H1 (cell line): ENCODE results near the gene STXBP5L. TPM values are rescaled to one million over a fixed set of nuclear protein-coding genes. Genes with fewer than 3 reads are reported as not detected.

Experiments
- CTCF ChIA-PET: fragments of 300-600 bp; sonication (Branson Sonifier 250); formaldehyde crosslinking; loops from one replicate; lab custom pipeline; 2021; ENCODE audit not compliant: partially characterized antibody; lab: Charles Lee
- POLR2A ChIA-PET: fragments of 300-600 bp; sonication (Branson Sonifier 250); formaldehyde crosslinking; loops from one replicate; lab custom pipeline; 2021; ENCODE audit warnings: inconsistent platforms; ENCODE audit not compliant: partially characterized antibody; lab: Charles Lee
- DNase-seq, 2 experiments: peaks; one replicate each; pipeline versions ENCODE4 v3.0.0 to v3.0.0-alpha.2; 2010 to 2022; ENCODE audit warnings: low spot score in 2 of 2, low read depth in 1 of 2, mixed read lengths in 1 of 2
- FAIRE-seq: peaks from 2 replicates; lab custom pipeline; 2011; peaks lifted over from hg19 to GRCh38; lab: Jason Lieb, UNC
- H2AFZ ChIP-seq: 2 replicates; pipeline ENCODE4 v1.8.1; 2012; ENCODE audit warnings: low read length, inconsistent platforms
- H2AK5ac ChIP-seq: 2 replicates; pipeline ENCODE4 v1.6.1; 2013; ENCODE audit warnings: low read depth, low read length
- H2BK120ac ChIP-seq: replicated peaks from 2 replicates; pipeline ENCODE3; 2013; ENCODE audit warnings: low read depth, low read length, inconsistent platforms
- H2BK12ac ChIP-seq: 2 replicates; pipeline ENCODE4 v1.6.1; 2013; ENCODE audit warnings: low read depth, low read length
- H2BK15ac ChIP-seq: 2 replicates; pipeline ENCODE4 v1.6.1; 2013; ENCODE audit warnings: low read length
- H2BK20ac ChIP-seq: 2 replicates; pipeline ENCODE4 v1.6.1; 2013; ENCODE audit warnings: low read length
- H2BK5ac ChIP-seq: 2 replicates; pipeline ENCODE4 v1.6.1; 2013; ENCODE audit warnings: low read depth, low read length
- H3K14ac ChIP-seq: 2 replicates; pipeline ENCODE4 v1.6.1; 2013; ENCODE audit warnings: inconsistent platforms; ENCODE audit not compliant: insufficient read length
- H3K18ac ChIP-seq: 2 replicates; pipeline ENCODE4 v1.6.1; 2013; ENCODE audit warnings: low read length; ENCODE audit errors: extremely low read depth
- H3K23ac ChIP-seq: 2 replicates; pipeline ENCODE4 v1.6.1; 2013; ENCODE audit warnings: inconsistent platforms; ENCODE audit not compliant: insufficient read length
- H3K23me2 ChIP-seq: 2 replicates; pipeline ENCODE4 v1.6.1; 2013; ENCODE audit warnings: low read depth, low read length
- H3K27ac ChIP-seq: 2 replicates; pipeline ENCODE4 v1.6.1; 2011; ENCODE audit warnings: low read depth, low read length, inconsistent platforms
- H3K27me3 ChIP-seq, 4 experiments: replicated peaks in 1 of 4; 1 replicate in 1 of 4; 2 replicates in 3 of 4; pipeline versions ENCODE4 v1.6.1 to v1.8.1; 2011 to 2013; ENCODE audit warnings: low read length in 3 of 4, mild to moderate bottlenecking in 3 of 4, inconsistent platforms in 2 of 4, mixed read lengths in 2 of 4, moderate library complexity in 1 of 4; ENCODE audit not compliant: control insufficient read depth in 3 of 4, insufficient read depth in 3 of 4; ENCODE audit errors: extremely low read depth in 1 of 4
- H3K36me3 ChIP-seq, 4 experiments: 2 replicates each; pipeline versions ENCODE4 v1.6.1 to v1.8.1; 2011 to 2013; ENCODE audit warnings: mild to moderate bottlenecking in 4 of 4, low read length in 3 of 4, moderate library complexity in 2 of 4, control low read depth in 1 of 4, inconsistent platforms in 1 of 4; ENCODE audit not compliant: insufficient read depth in 4 of 4, control insufficient read depth in 2 of 4
- H3K4ac ChIP-seq: replicated peaks from 2 replicates; pipeline ENCODE3; 2013; ENCODE audit warnings: low read length, low read depth, mixed read lengths, inconsistent platforms; ENCODE audit not compliant: insufficient read length
- H3K4me1 ChIP-seq, 4 experiments: replicated peaks in 1 of 4; 1 replicate in 1 of 4; 2 replicates in 3 of 4; pipeline versions ENCODE4 v1.6.1 to v1.8.1; 2011 to 2013; ENCODE audit warnings: low read length in 3 of 4, inconsistent platforms in 2 of 4, mixed read lengths in 1 of 4; ENCODE audit not compliant: insufficient read depth in 4 of 4, control insufficient read depth in 3 of 4
- H3K4me2 ChIP-seq, 2 experiments: 2 replicates each; pipeline versions ENCODE4 v1.6.1 to v1.8.1; 2011 to 2013; ENCODE audit warnings: low read depth in 2 of 2, low read length in 2 of 2, control low read depth in 1 of 2, inconsistent platforms in 1 of 2, mild to moderate bottlenecking in 1 of 2; ENCODE audit not compliant: insufficient read depth in 1 of 2
- H3K4me3 ChIP-seq, 4 experiments: fragments of 200-600, 300-600 bp in 1 of 4; sonication (generic), shearing (Covaris generic), sonication (Bioruptor Twin) in 1 of 4; 2 replicates each; pipeline versions ENCODE4 v1.5.1 to v1.8.1; 2011 to 2016; ENCODE audit warnings: low read length in 4 of 4, low read depth in 3 of 4, control low read depth in 2 of 4, inconsistent platforms in 2 of 4, mild to moderate bottlenecking in 2 of 4, mixed read lengths in 1 of 4, moderate library complexity in 1 of 4; ENCODE audit not compliant: insufficient read depth in 2 of 4; ENCODE audit errors: extremely low read depth in 1 of 4
- H3K56ac ChIP-seq: replicated peaks from 2 replicates; pipeline ENCODE3; 2013; ENCODE audit warnings: low read depth, mild to moderate bottlenecking, mixed read lengths, low read length, inconsistent platforms; ENCODE audit not compliant: insufficient read length
- H3K79me1 ChIP-seq: 2 replicates; pipeline ENCODE4 v1.6.1; 2013; ENCODE audit warnings: low read depth, low read length, control low read depth
- H3K79me2 ChIP-seq, 2 experiments: 2 replicates each; pipeline versions ENCODE4 v1.6.1 to v1.8.1; 2012 to 2013; ENCODE audit warnings: low read length in 2 of 2, mild to moderate bottlenecking in 2 of 2, inconsistent platforms in 1 of 2; ENCODE audit not compliant: insufficient read depth in 2 of 2, control insufficient read depth in 1 of 2
- H3K9ac ChIP-seq, 4 experiments: replicated peaks in 1 of 4; 1 replicate in 1 of 4; 2 replicates in 3 of 4; pipeline versions ENCODE4 v1.6.1 to v1.8.1; 2011 to 2013; ENCODE audit warnings: low read depth in 3 of 4, low read length in 3 of 4, control low read depth in 2 of 4, mild to moderate bottlenecking in 2 of 4, moderate library complexity in 2 of 4, inconsistent platforms in 1 of 4; ENCODE audit errors: extremely low read depth in 1 of 4
- H3K9me3 ChIP-seq, 2 experiments: 2 replicates each; pipeline versions ENCODE4 v1.6.1 to v1.8.1; 2012 to 2013; ENCODE audit warnings: mild to moderate bottlenecking in 2 of 2, moderate library complexity in 2 of 2, control low read depth in 1 of 2, inconsistent platforms in 1 of 2, low read depth in 1 of 2, low read length in 1 of 2, mixed read lengths in 1 of 2; ENCODE audit not compliant: insufficient read depth in 2 of 2
- H4K20me1 ChIP-seq, 2 experiments: replicated peaks in 1 of 2; 2 replicates each; pipeline versions ENCODE3 to v1.8.1; 2011 to 2013; ENCODE audit warnings: inconsistent platforms in 2 of 2, low read length in 2 of 2, mild to moderate bottlenecking in 1 of 2; ENCODE audit not compliant: insufficient read depth in 2 of 2, control insufficient read depth in 1 of 2
- H4K5ac ChIP-seq: 2 replicates; pipeline ENCODE4 v1.6.1; 2013; ENCODE audit warnings: low read length, low read depth, mixed read lengths, inconsistent platforms; ENCODE audit not compliant: insufficient read length
- H4K8ac ChIP-seq: 2 replicates; pipeline ENCODE4 v1.8.0; 2013; ENCODE audit warnings: mild to moderate bottlenecking, moderate library complexity, low read length, inconsistent platforms; ENCODE audit not compliant: insufficient read depth; ENCODE audit errors: extremely low read depth
- H4K91ac ChIP-seq: replicated peaks from 2 replicates; pipeline ENCODE3; 2013; ENCODE audit warnings: low read length, mixed read lengths, inconsistent platforms; ENCODE audit not compliant: insufficient read length
- CHD2 ChIP-seq: IDR thresholded peaks from 2 replicates; pipeline ENCODE4 v1.6.1; 2012; ENCODE audit warnings: low read length, improper control_type of control experiment
- EP300 ChIP-seq, 2 experiments: IDR thresholded peaks; 1 replicate in 1 of 2; 2 replicates in 1 of 2; pipeline ENCODE4 v1.6.1; 2011 to 2012; ENCODE audit warnings: low read depth in 2 of 2, low read length in 2 of 2, mild to moderate bottlenecking in 2 of 2, borderline replicate concordance in 1 of 2, inconsistent platforms in 1 of 2, moderate library complexity in 1 of 2
- FOSL1 ChIP-seq: IDR thresholded peaks from 2 replicates; pipeline ENCODE4 v1.6.1; 2011; ENCODE audit warnings: mild to moderate bottlenecking, low read depth, low read length, moderate library complexity; ENCODE audit not compliant: insufficient read depth
- HDAC2 ChIP-seq, 2 experiments: fragments of 300-600 bp in 1 of 2; sonication (generic) in 1 of 2; IDR thresholded peaks; 2 replicates each; pipeline ENCODE4 v1.6.1; 2011 to 2012; ENCODE audit warnings: low read depth in 2 of 2, low read length in 2 of 2, mild to moderate bottlenecking in 2 of 2, moderate library complexity in 2 of 2, borderline replicate concordance in 1 of 2, inconsistent platforms in 1 of 2
- KDM1A ChIP-seq: fragments of 200-600, 300-600 bp; sonication (generic); IDR thresholded peaks from 2 replicates; pipeline ENCODE4 v1.7.1; 2016; ENCODE audit warnings: mild to moderate bottlenecking, low read length, borderline replicate concordance
- NANOG ChIP-seq: IDR thresholded peaks from 2 replicates; pipeline ENCODE4 v1.6.1; 2011; ENCODE audit warnings: low read length, low read depth, mild to moderate bottlenecking, inconsistent platforms; ENCODE audit not compliant: insufficient read depth, poor library complexity, severe bottlenecking
- RAD21 ChIP-seq, 2 experiments: IDR thresholded peaks in 1 of 2; conservative IDR thresholded peaks in 1 of 2; 2 replicates each; pipeline ENCODE4 v1.6.1; 2011; ENCODE audit warnings: low read depth in 2 of 2, low read length in 2 of 2, improper control_type of control experiment in 1 of 2, inconsistent platforms in 1 of 2, mild to moderate bottlenecking in 1 of 2, moderate library complexity in 1 of 2
- RXRA ChIP-seq: IDR thresholded peaks from 2 replicates; pipeline ENCODE4 v1.6.1; 2011; ENCODE audit warnings: low read depth, mild to moderate bottlenecking, low read length, moderate library complexity; ENCODE audit not compliant: insufficient read depth
- SP4 ChIP-seq: IDR thresholded peaks from 2 replicates; pipeline ENCODE4 v1.6.1; 2012; ENCODE audit warnings: low read length, inconsistent platforms
- TAF1 ChIP-seq: IDR thresholded peaks from 2 replicates; pipeline ENCODE4 v1.6.1; 2011; ENCODE audit warnings: mild to moderate bottlenecking, low read depth, low read length
- TCF12 ChIP-seq: IDR thresholded peaks from 2 replicates; pipeline ENCODE4 v1.6.1; 2011; ENCODE audit warnings: low read depth, mild to moderate bottlenecking, low read length
- polyA plus RNA-seq, 7 experiments: library from polyadenylated mRNA; depleted of rRNA in 3 of 7; stranded (reverse) in 5 of 7; unstranded in 2 of 7; fragments of >200 nt in 5 of 7; fragments of 200-250 nt in 2 of 7; gene quantifications; 1 replicate in 5 of 7; 2 replicates in 1 of 7; 4 replicates in 1 of 7; pipeline versions ENCODE4 v1.2.1 to v1.2.3, GENCODE V29; 2011 to 2013; ENCODE audit warnings: missing spikeins in 2 of 7, mixed read lengths in 2 of 7
- total RNA-seq: library from RNA; stranded (reverse); fragmentation: NEBNext Ultra II Directional; extraction: Animal tissue kit (Norgen Biotek cat#: 25700); gene quantifications from 2 replicates; pipeline ENCODE4 v1.2.1, GENCODE V29; 2021

STXBP5L gene
- total and polyA plus RNA-seq, 2 of the 8 experiments (the other 6 are each of a cell fraction or from before 2014, with no cell fraction given): 2.0 to 6.0 TPM

DNA sequence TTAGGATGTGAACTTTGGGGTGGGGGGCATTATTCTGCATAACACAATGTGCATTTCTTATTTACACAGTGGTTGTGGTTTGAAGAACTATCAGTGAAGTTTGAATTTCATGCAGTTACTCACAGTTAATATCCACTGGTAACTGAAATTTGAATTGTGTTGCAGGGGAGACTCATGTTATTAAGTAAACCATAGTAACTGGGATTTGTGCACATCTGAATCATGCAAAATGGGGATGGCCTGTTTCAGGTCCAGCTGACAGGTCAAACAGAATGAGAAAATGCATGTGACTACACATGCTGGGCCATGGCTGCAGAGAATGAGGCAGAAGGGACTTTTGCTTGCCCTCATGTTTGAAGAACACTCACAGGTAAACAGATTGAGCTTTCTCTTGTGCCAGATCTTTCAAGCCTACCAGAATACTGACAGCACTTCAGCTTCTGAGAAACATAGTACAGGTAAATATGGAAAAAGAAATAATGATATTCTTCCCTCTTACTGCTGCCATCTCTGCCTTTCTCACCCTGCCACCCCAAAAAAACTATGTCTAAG lies 522.7 kb downstream of the STXBP5L start:
- H3K4me1 ChIP-seq: no peaks in the 10 kb centered on the region
- H2AFZ ChIP-seq: no peak overlapping the region
- no peaks in the 10 kb centered on the region for H3K79me2 ChIP-seq
- no peak overlapping the region for H3K9ac ChIP-seq
- H4K20me1 ChIP-seq: no peaks in the 10 kb centered on the region
- no peak overlapping the region for H3K4me3 ChIP-seq
- ChIA-PET CTCF (no interaction called here), POLR2A (no interaction called here)
- H3K56ac ChIP-seq: no peak overlapping the region
- TF ChIP-seq CHD2: no peak
- TF ChIP-seq RAD21 (IDR thresholded peaks at IDR 0.05 in 1 of 2, conservative IDR thresholded peaks at IDR 0.05 in 1 of 2; ENCODE audit: low read depth in 2 of 2, low read length in 2 of 2): no peak
- TF ChIP-seq RXRA: no peak
- TF ChIP-seq TAF1: no peak
- TF ChIP-seq EP300 (IDR thresholded peaks at IDR 0.05; ENCODE audit: borderline replicate concordance in 1 of 2, low read depth in 2 of 2, low read length in 2 of 2): no peak
- TF ChIP-seq TCF12: no peak
- TF ChIP-seq HDAC2 (IDR thresholded peaks at IDR 0.05; ENCODE audit: borderline replicate concordance in 1 of 2, low read depth in 2 of 2, low read length in 2 of 2): no peak
- TF ChIP-seq KDM1A: no peak
- no peak for TF ChIP-seq FOSL1
- no peak for TF ChIP-seq SP4
- no peak for TF ChIP-seq NANOG
- no peak overlapping the region for H2BK15ac ChIP-seq
- no peak overlapping the region for H2BK5ac ChIP-seq
- no peaks in the 10 kb centered on the region for H3K9me3 ChIP-seq
- H3K36me3 ChIP-seq: peaks cover 6 to 52% (median 27%) of the 10 kb centered on the region in 4 experiments; a peak in 7 of 8 replicates
- H3K23ac ChIP-seq: no peak overlapping the region
- H2BK12ac ChIP-seq: no peak overlapping the region
- H4K5ac ChIP-seq: no peak overlapping the region
- no peak overlapping the region for H2BK20ac ChIP-seq
- H3K18ac ChIP-seq: no peak overlapping the region
- FAIRE-seq: no peak
- H3K27me3 ChIP-seq: no peaks in the 10 kb centered on the region
- H2BK120ac ChIP-seq: no peak overlapping the region
- no peak for DNase-seq
- H3K27ac ChIP-seq: no peak overlapping the region
- H3K23me2 ChIP-seq: no peaks in the 10 kb centered on the region
- no peak overlapping the region for H4K91ac ChIP-seq
- H3K4ac ChIP-seq: no peak overlapping the region
- no peaks in the 10 kb centered on the region for H3K79me1 ChIP-seq
- H4K8ac ChIP-seq: no peak overlapping the region
- H3K4me2 ChIP-seq: no peak overlapping the region
- no peak overlapping the region for H2AK5ac ChIP-seq
- no peak overlapping the region for H3K14ac ChIP-seq
